HepG2 (cell line): Measurements from ENCODE around the gene PDP2. TPM values are rescaled to one million over a fixed set of nuclear protein-coding genes. Genes with fewer than 3 reads are reported as not detected.

ENCODE experiments used
- ATF7-NPFF ChIP-seq: sonication (generic); formaldehyde crosslinking; IDR thresholded peaks from 2 replicates; pipeline ENCODE4 v1.8.1; 2023; ENCODE audit warnings: mild to moderate bottlenecking, low read depth, missing genetic modification reagents, moderate library complexity
- BORCS8-MEF2B ChIP-seq: sonication (generic); formaldehyde crosslinking; IDR thresholded peaks from 2 replicates; pipeline ENCODE4 v1.8.0; 2022; ENCODE audit warnings: mild to moderate bottlenecking, missing genetic modification reagents
- CBX5 ChIP-seq: sonication (generic); formaldehyde crosslinking; IDR thresholded peaks from 2 replicates; pipeline ENCODE4 v1.4.0; 2020; ENCODE audit warnings: missing genetic modification reagents, borderline replicate concordance
- CEBPG ChIP-seq: IDR thresholded peaks from 2 replicates; pipeline ENCODE4 v1.6.1; 2016
- GABPA ChIP-seq, 2 experiments: IDR thresholded peaks; 2 replicates each; pipeline ENCODE4 v1.6.1; 2011 to 2016; ENCODE audit warnings: low read depth in 2 of 2, low read length in 1 of 2, missing biosample characterization in 1 of 2, missing genetic modification characterization in 1 of 2
- GATAD1 ChIP-seq: IDR thresholded peaks from 2 replicates; pipeline ENCODE4 v1.6.1; 2016; ENCODE audit warnings: missing genetic modification reagents, missing compliant biosample characterization
- HDAC2 ChIP-seq: sonication (generic); formaldehyde crosslinking; IDR thresholded peaks from 2 replicates; pipeline ENCODE4 v1.4.0; 2020; ENCODE audit warnings: missing genetic modification reagents
- KDM2A ChIP-seq: sonication (generic); formaldehyde crosslinking; IDR thresholded peaks from 2 replicates; pipeline ENCODE4 v1.4.0; 2020; ENCODE audit warnings: low read depth, missing genetic modification reagents, borderline replicate concordance
- KMT2B ChIP-seq: IDR thresholded peaks from 2 replicates; pipeline ENCODE4 v1.6.1; 2016; ENCODE audit warnings: missing genetic modification reagents, missing compliant biosample characterization
- NKX3-1 ChIP-seq: sonication (generic); formaldehyde crosslinking; IDR thresholded peaks from 2 replicates; pipeline ENCODE4 v1.5.0; 2020; ENCODE audit warnings: missing genetic modification reagents
- PTBP1 ChIP-seq: fragments of 200-400 bp; formaldehyde crosslinking; IDR thresholded peaks from 2 replicates; pipeline ENCODE4 v1.6.1; 2018; ENCODE audit warnings: low read length, low read depth; ENCODE audit not compliant: poor library complexity, severe bottlenecking
- RBM22 ChIP-seq: fragments of 200-400 bp; formaldehyde crosslinking; optimal IDR thresholded peaks from 2 replicates; pipeline ENCODE3; 2017; ENCODE audit warnings: mild to moderate bottlenecking, low read length, moderate library complexity
- SATB2 ChIP-seq: sonication (generic); formaldehyde crosslinking; IDR thresholded peaks from 2 replicates; pipeline ENCODE4 v1.5.0; 2020; ENCODE audit warnings: missing genetic modification reagents
- TEAD3 ChIP-seq: optimal IDR thresholded peaks from 2 replicates; pipeline ENCODE3; 2016; ENCODE audit warnings: borderline replicate concordance
- THRA ChIP-seq: sonication (generic); formaldehyde crosslinking; IDR thresholded peaks from 2 replicates; pipeline ENCODE4 v1.4.0; 2020; ENCODE audit warnings: missing genetic modification reagents, borderline replicate concordance
- ZKSCAN8 ChIP-seq: IDR thresholded peaks from 2 replicates; pipeline ENCODE4 v1.6.1; 2016; ENCODE audit warnings: borderline replicate concordance, missing genetic modification reagents, missing compliant biosample characterization
- ZNF574 ChIP-seq: sonication (generic); formaldehyde crosslinking; IDR thresholded peaks from 2 replicates; pipeline ENCODE4 v1.4.0; 2020; ENCODE audit warnings: missing genetic modification reagents
- ZNF616 ChIP-seq: sonication (generic); formaldehyde crosslinking; IDR thresholded peaks from 2 replicates; pipeline ENCODE4 v1.5.0; 2020; ENCODE audit warnings: low read depth, mild to moderate bottlenecking, missing genetic modification reagents
- ZSCAN9 ChIP-seq: IDR thresholded peaks from 2 replicates; pipeline ENCODE4 v1.6.1; 2016; ENCODE audit warnings: borderline replicate concordance
- polyA plus RNA-seq, 8 experiments: library from polyadenylated mRNA; depleted of rRNA in 3 of 8; stranded (reverse) in 7 of 8; unstranded in 1 of 8; fragments of >200 nt; fragmentation: Illumina TruSeq in 4 of 8; extraction: Trizol in 4 of 8; gene quantifications; 2 replicates each; pipeline versions ENCODE4 v1.2.1 to v1.2.3, GENCODE V29; 2011 to 2016; ENCODE audit warnings: low read depth in 4 of 8, missing spikeins in 1 of 8, mixed read lengths in 1 of 8; ENCODE audit not compliant: insufficient read depth in 1 of 8
- total RNA-seq, 5 experiments: library from RNA; depleted of rRNA; stranded (reverse); fragments of >200 nt; fragmentation: Illumina TruSeq; extraction: Trizol; gene quantifications; 2 replicates each; pipeline ENCODE4 v1.2.3, GENCODE V29; 2016; ENCODE audit warnings: low read depth in 1 of 5
- TF ChIP-seq, protein P1 (sequence below): sonication (generic); formaldehyde crosslinking; IDR thresholded peaks from 2 replicates; pipeline ENCODE4 v1.5.1; 2020; ENCODE audit warnings: mild to moderate bottlenecking, missing genetic modification reagents, moderate library complexity
- TF ChIP-seq, protein P2 (sequence below): sonication (generic); formaldehyde crosslinking; IDR thresholded peaks from 2 replicates; pipeline ENCODE4 v1.8.0; 2022; ENCODE audit warnings: missing genetic modification reagents, mild to moderate bottlenecking, borderline replicate concordance

PDP2 gene
- total and polyA plus RNA-seq, 2 of the 13 experiments (the other 11 are each of a cell fraction or from before 2014, with no cell fraction given): 12.8 to 15.8 TPM

- TF ChIP-seq, protein P1, sequence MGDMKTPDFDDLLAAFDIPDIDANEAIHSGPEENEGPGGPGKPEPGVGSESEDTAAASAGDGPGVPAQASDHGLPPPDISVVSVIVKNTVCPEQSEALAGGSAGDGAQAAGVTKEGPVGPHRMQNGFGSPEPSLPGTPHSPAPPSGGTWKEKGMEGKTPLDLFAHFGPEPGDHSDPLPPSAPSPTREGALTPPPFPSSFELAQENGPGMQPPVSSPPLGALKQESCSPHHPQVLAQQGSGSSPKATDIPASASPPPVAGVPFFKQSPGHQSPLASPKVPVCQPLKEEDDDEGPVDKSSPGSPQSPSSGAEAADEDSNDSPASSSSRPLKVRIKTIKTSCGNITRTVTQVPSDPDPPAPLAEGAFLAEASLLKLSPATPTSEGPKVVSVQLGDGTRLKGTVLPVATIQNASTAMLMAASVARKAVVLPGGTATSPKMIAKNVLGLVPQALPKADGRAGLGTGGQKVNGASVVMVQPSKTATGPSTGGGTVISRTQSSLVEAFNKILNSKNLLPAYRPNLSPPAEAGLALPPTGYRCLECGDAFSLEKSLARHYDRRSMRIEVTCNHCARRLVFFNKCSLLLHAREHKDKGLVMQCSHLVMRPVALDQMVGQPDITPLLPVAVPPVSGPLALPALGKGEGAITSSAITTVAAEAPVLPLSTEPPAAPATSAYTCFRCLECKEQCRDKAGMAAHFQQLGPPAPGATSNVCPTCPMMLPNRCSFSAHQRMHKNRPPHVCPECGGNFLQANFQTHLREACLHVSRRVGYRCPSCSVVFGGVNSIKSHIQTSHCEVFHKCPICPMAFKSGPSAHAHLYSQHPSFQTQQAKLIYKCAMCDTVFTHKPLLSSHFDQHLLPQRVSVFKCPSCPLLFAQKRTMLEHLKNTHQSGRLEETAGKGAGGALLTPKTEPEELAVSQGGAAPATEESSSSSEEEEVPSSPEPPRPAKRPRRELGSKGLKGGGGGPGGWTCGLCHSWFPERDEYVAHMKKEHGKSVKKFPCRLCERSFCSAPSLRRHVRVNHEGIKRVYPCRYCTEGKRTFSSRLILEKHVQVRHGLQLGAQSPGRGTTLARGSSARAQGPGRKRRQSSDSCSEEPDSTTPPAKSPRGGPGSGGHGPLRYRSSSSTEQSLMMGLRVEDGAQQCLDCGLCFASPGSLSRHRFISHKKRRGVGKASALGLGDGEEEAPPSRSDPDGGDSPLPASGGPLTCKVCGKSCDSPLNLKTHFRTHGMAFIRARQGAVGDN (CRISPR knock-in tag): peak; percentile 83
- TF ChIP-seq THRA (CRISPR knock-in tag) (0 out of 2 replicates have a peak, but pooled peaks have one; percentile 15), PTBP1 (no peak), NKX3-1 (CRISPR knock-in tag) (no peak), CEBPG (CRISPR knock-in tag) (peak; percentile 89), GABPA (IDR thresholded peaks at IDR 0.05; ENCODE audit: low read depth, low read length) (no peak), GABPA (CRISPR knock-in tag; IDR thresholded peaks at IDR 0.05; ENCODE audit: low read depth) (no peak), ZSCAN9 (CRISPR knock-in tag) (no peak), BORCS8-MEF2B (CRISPR knock-in tag) (no peak), KDM2A (CRISPR knock-in tag) (peak; percentile 33; the same call in 1 of the 2 replicates), RBM22 (no peak), HDAC2 (0 out of 2 replicates have a peak, but pooled peaks have one; percentile 25), TEAD3 (CRISPR knock-in tag) (no peak), SATB2 (no peak), ZNF616 (CRISPR knock-in tag) (no peak), ZNF574 (CRISPR knock-in tag) (no peak), KMT2B (CRISPR knock-in tag) (no peak), GATAD1 (CRISPR knock-in tag) (no peak), ZKSCAN8 (0 out of 2 replicates have a peak, but pooled peaks have one; percentile 61), ATF7-NPFF (CRISPR knock-in tag) (no peak), CBX5 (CRISPR knock-in tag) (0 out of 2 replicates have a peak, but pooled peaks have one; percentile 23)
- TF ChIP-seq, protein P2, sequence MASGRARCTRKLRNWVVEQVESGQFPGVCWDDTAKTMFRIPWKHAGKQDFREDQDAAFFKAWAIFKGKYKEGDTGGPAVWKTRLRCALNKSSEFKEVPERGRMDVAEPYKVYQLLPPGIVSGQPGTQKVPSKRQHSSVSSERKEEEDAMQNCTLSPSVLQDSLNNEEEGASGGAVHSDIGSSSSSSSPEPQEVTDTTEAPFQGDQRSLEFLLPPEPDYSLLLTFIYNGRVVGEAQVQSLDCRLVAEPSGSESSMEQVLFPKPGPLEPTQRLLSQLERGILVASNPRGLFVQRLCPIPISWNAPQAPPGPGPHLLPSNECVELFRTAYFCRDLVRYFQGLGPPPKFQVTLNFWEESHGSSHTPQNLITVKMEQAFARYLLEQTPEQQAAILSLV (CRISPR knock-in tag): 0 out of 2 replicates have a peak, but pooled peaks have one; percentile 34
Measured at GRCh38 chr16:66899310-66899944, 19.1 kb downstream of the PDP2 start (continued).
